DOHH2 (cell line): ENCODE measurements around the gene FAU.
A peak's percentile ranks its signal among the peaks of the same experiment; 100 is the strongest.

Experiments
- H3F3A ChIP-seq: fragments of 200-600 bp; sonication (generic), shearing (Covaris generic); 2 replicates; pipeline ENCODE4 v1.6.0; 2016; ENCODE audit warnings: antibody characterized with exemption, mild to moderate bottlenecking; ENCODE audit not compliant: control insufficient read depth, insufficient read depth
- H3K27ac ChIP-seq: fragments of 200-600 bp; sonication (generic); 2 replicates; pipeline ENCODE4 v1.5.1; 2014; ENCODE audit warnings: low read depth, mild to moderate bottlenecking, low read length, moderate library complexity
- H3K27me3 ChIP-seq: fragments of 200-600 bp; sonication (generic); 2 replicates; pipeline ENCODE4 v1.6.1; 2014; ENCODE audit warnings: mild to moderate bottlenecking, low read length, mixed read lengths; ENCODE audit not compliant: control insufficient read depth
- H3K36me3 ChIP-seq: fragments of 200-600 bp; sonication (generic); 2 replicates; pipeline ENCODE4 v1.6.1; 2014; ENCODE audit warnings: mild to moderate bottlenecking, low read length, moderate library complexity, mixed read lengths; ENCODE audit not compliant: control insufficient read depth
- H3K4me1 ChIP-seq: fragments of 200-600 bp; sonication (generic); 2 replicates; pipeline ENCODE4 v1.6.1; 2014; ENCODE audit warnings: mild to moderate bottlenecking, low read length, mixed read lengths; ENCODE audit not compliant: control insufficient read depth
- H3K4me2 ChIP-seq: fragments of 200-600 bp; sonication (generic); 2 replicates; pipeline ENCODE4 v1.6.0; 2014; ENCODE audit warnings: mild to moderate bottlenecking, low read length, moderate library complexity
- H3K4me3 ChIP-seq: fragments of 200-600 bp; sonication (generic); 2 replicates; pipeline ENCODE4 v1.5.1; 2014; ENCODE audit warnings: mild to moderate bottlenecking, low read length, mixed read lengths
- H3K79me2 ChIP-seq: fragments of 200-600 bp; sonication (generic); 2 replicates; pipeline ENCODE4 v1.6.1; 2014; ENCODE audit warnings: mild to moderate bottlenecking, low read length, mixed read lengths; ENCODE audit not compliant: control insufficient read depth
- H3K9me2 ChIP-seq: fragments of 200-600 bp; sonication (generic); replicated peaks from 2 replicates; pipeline ENCODE4 v1.6.1; 2014; ENCODE audit warnings: mild to moderate bottlenecking, low read length, mixed read lengths; ENCODE audit not compliant: control insufficient read depth
- H3K9me3 ChIP-seq: fragments of 200-600 bp; sonication (generic); 2 replicates; pipeline ENCODE4 v1.6.1; 2014; ENCODE audit warnings: antibody characterized with exemption, low read length, mixed read lengths; ENCODE audit not compliant: control insufficient read depth, insufficient read depth
- H4K20me1 ChIP-seq: fragments of 200-600 bp; sonication (generic); 2 replicates; pipeline ENCODE4 v1.6.0; 2014; ENCODE audit warnings: low read depth, mild to moderate bottlenecking, antibody characterized with exemption, low read length, moderate library complexity; ENCODE audit not compliant: control insufficient read depth, insufficient read depth
- CTCF ChIP-seq: fragments of 200-600 bp; sonication (generic); IDR thresholded peaks from one replicate; pipeline ENCODE4 v1.5.1; 2014; ENCODE audit warnings: antibody characterized with exemption, mild to moderate bottlenecking, low read depth, low read length; ENCODE audit not compliant: poor library complexity, severe bottlenecking
- EZH2phosphoT487 ChIP-seq: fragments of 200-600 bp; sonication (generic); IDR thresholded peaks from 2 replicates; pipeline ENCODE4 v1.6.1; 2017; ENCODE audit warnings: borderline replicate concordance, mild to moderate bottlenecking, antibody characterized with exemption, low read length, moderate library complexity, mixed read lengths

FAU gene

DNA sequence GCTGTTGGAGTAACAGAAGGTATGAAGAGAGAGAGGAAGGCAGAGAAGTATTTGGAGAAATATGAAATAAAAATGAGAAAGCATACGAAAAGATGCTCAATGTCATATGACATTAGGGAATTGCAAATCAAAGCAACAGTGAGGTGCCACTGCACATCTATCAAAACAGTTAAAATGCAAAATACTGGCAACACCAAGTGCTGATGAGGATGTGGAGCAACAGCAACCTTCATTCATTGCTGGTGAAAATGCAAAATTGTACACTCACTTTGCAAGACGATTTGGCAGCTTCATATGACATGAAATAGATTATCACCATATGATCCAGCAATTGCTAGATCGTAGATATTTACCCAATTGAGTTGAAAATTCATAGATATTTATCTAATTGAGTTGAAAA, 38.7 kb upstream of the FAU start:
- Histone ChIP-seq H3F3A (peaks cover 17% of the 10 kb centered on the region), H3K9me3 (no peaks in the 10 kb centered on the region), H3K4me2 (peak overlapping the region; percentile 64), H4K20me1 (no peaks in the 10 kb centered on the region), H3K36me3 (no peaks in the 10 kb centered on the region), H3K4me1 (peaks cover 54% of the 10 kb centered on the region), H3K9me2 (no peaks in the 10 kb centered on the region), H3K4me3 (no peak overlapping the region), H3K27me3 (no peaks in the 10 kb centered on the region), H3K79me2 (no peaks in the 10 kb centered on the region), H3K27ac (peak overlapping the region; percentile 87)
- no peak for TF ChIP-seq CTCF
- no peak for TF ChIP-seq EZH2phosphoT487

DNA sequence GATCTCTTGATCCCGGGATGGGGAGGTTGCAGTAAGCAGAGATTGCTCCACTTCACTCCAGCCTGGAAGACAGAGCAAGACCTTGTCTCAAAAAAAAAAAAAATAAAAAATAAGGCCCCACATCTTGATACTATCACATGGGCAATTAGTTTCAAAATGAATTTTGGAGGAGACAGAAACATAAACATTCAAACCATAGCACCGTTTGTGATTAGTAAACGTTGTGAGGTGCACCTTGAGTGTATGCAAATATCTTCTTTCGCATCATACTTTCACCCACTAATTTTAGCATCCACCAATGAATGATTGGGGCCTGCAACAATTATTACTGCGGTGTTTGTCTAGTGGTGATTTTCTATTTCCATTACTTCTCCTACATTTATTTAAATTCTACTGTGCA, 37.1 kb upstream of the FAU start:
- H3K79me2 ChIP-seq = no peaks in the 10 kb centered on the region
- H3K4me1 ChIP-seq = peaks cover 54% of the 10 kb centered on the region
- H3K27me3 ChIP-seq = no peaks in the 10 kb centered on the region
- H3F3A ChIP-seq = peaks cover 17% of the 10 kb centered on the region
- H3K27ac ChIP-seq = peak overlapping the region; percentile 87
- H3K9me2 ChIP-seq = no peaks in the 10 kb centered on the region
- no peaks in the 10 kb centered on the region for H3K9me3 ChIP-seq
- no peaks in the 10 kb centered on the region for H4K20me1 ChIP-seq
- TF ChIP-seq CTCF (no peak), EZH2phosphoT487 (no peak)
- peak overlapping the region; percentile 55 for H3K4me3 ChIP-seq
- H3K36me3 ChIP-seq = no peaks in the 10 kb centered on the region
- H3K4me2 ChIP-seq = peak overlapping the region; percentile 64

GRCh38 chr11:65157336-65157735, 35.4 kb upstream of the FAU start:
- no peak overlapping the region for H3K27ac ChIP-seq
- H3K4me2 ChIP-seq = no peak overlapping the region
- no peaks in the 10 kb centered on the region for H3K79me2 ChIP-seq
- H3F3A ChIP-seq = peaks cover 26% of the 10 kb centered on the region
- H3K9me2 ChIP-seq = no peaks in the 10 kb centered on the region
- no peak overlapping the region for H3K4me3 ChIP-seq
- no peaks in the 10 kb centered on the region for H3K27me3 ChIP-seq
- TF ChIP-seq EZH2phosphoT487 = no peak
- TF ChIP-seq CTCF = no peak
- peaks cover 68% of the 10 kb centered on the region for H3K4me1 ChIP-seq
- no peaks in the 10 kb centered on the region for H4K20me1 ChIP-seq
- no peaks in the 10 kb centered on the region for H3K36me3 ChIP-seq
- H3K9me3 ChIP-seq = no peaks in the 10 kb centered on the region

DNA sequence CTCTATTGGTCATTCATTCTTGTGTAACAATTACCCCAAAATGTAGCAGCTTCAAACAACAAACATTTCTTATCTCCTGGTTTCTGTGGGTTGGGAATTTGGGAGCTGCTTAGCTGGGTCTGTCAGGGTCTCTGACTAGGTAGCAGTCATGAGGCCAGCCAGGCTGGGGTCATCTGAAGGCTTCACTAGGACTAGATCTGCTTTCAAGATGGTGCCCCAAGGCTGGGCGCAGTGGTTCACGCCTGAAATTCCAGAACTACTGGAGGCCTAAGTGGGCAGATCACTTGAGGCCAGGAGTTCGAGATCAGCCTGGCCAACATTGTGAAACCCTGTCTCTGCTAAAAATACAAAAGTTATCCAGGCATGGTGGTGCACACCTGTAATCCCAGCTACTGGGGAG, 35.0 kb upstream of the FAU start:
- Histone ChIP-seq H3K9me2 (no peaks in the 10 kb centered on the region), H3K79me2 (no peaks in the 10 kb centered on the region), H4K20me1 (no peaks in the 10 kb centered on the region), H3K4me3 (no peak overlapping the region), H3K27ac (no peak overlapping the region), H3K4me2 (no peak overlapping the region), H3K27me3 (no peaks in the 10 kb centered on the region), H3K4me1 (peaks cover 73% of the 10 kb centered on the region), H3K36me3 (no peaks in the 10 kb centered on the region), H3F3A (peaks cover 30% of the 10 kb centered on the region), H3K9me3 (no peaks in the 10 kb centered on the region)
- TF ChIP-seq EZH2phosphoT487 (no peak), CTCF (no peak)
